GM21381 (cell line): ENCODE measurements around the gene CAMK2N2.

Source experiments
- ATAC-seq: cut with Tn5 transposase; IDR thresholded peaks from one replicate; pipeline ENCODE4 v1.9.1; 2021; ENCODE audit warnings: mild to moderate bottlenecking, moderate library complexity; ENCODE audit not compliant: unreplicated experiment

Gene CAMK2N2

GRCh38 chr3:184261270-184261853, at the start of gene CAMK2N2:
TSS of gene CAMK2N2 (minus strand) at chr3:184261553. CDS start at chr3:184261285, 268 bp downstream.
- no peak for ATAC-seq

- no peak for ATAC-seq
Observed at GRCh38 chr3:184308744-184309143, 47.4 kb upstream of the CAMK2N2 start.

GRCh38 chr3:184307915-184308314, 46.6 kb upstream of the CAMK2N2 start:
- ATAC-seq: no peak

GRCh38 chr3:184306341-184306972, 45.1 kb upstream of the CAMK2N2 start:
- ATAC-seq: no peak

GRCh38 chr3:184305577-184305976, 44.2 kb upstream of the CAMK2N2 start:
- ATAC-seq: no peak

- ATAC-seq: no peak
Observed at GRCh38 chr3:184300378-184300720, 39.0 kb upstream of the CAMK2N2 start.

- ATAC-seq: no peak
Observed at GRCh38 chr3:184299488-184300377, 38.4 kb upstream of the CAMK2N2 start.

- ATAC-seq: peak; percentile 94
Observed at GRCh38 chr3:184298759-184299487, 37.6 kb upstream of the CAMK2N2 start, which contains the start of gene PSMD2. TSS of gene PSMD2 (plus strand) at chr3:184299241. CDS start at chr3:184299267, 26 bp downstream.

GRCh38 chr3:184296616-184297015, 35.3 kb upstream of the CAMK2N2 start:
- no peak for ATAC-seq

GRCh38 chr3:184295771-184296170, 34.4 kb upstream of the CAMK2N2 start:
- ATAC-seq: no peak

GRCh38 chr3:184291738-184292445, 30.5 kb upstream of the CAMK2N2 start:
- no peak for ATAC-seq

- no peak for ATAC-seq
Observed at GRCh38 chr3:184291044-184291737, 29.8 kb upstream of the CAMK2N2 start.

- no peak for ATAC-seq
Observed at GRCh38 chr3:184290331-184290730, 29.0 kb upstream of the CAMK2N2 start.

- ATAC-seq: no peak
Observed at GRCh38 chr3:184289426-184289938, 28.1 kb upstream of the CAMK2N2 start.

- no peak for ATAC-seq
Observed at GRCh38 chr3:184284696-184285095, 23.3 kb upstream of the CAMK2N2 start.

GRCh38 chr3:184283681-184284080, 22.3 kb upstream of the CAMK2N2 start:
- no peak for ATAC-seq

GRCh38 chr3:184282941-184283340, 21.6 kb upstream of the CAMK2N2 start:
- no peak for ATAC-seq

GRCh38 chr3:184277366-184277765, 16.0 kb upstream of the CAMK2N2 start:
- ATAC-seq: no peak
